ENCODE data around the gene CLTA.

CLTA gene

GRCh38 chr9:36191290-36191645, 547 bp downstream of the CLTA start:
- CTCF ChIA-PET = interaction anchor here (0.6 to 5.5 kb wide), 24 partner anchors 8 to 215 kb away, joined by 3 to 44 read pairs (median 4); no protein-coding TSS in a partner anchor
- POLR2A ChIA-PET = interaction anchor here (1.8 kb wide), 1 partner anchor 15 kb away, joined by 8 read pairs; no protein-coding TSS in a partner anchor
- DNase-seq (ENCODE audit: extremely low spot score) = no peak
- TF ChIP-seq CTCF (IDR thresholded peaks at IDR 0.05; ENCODE audit: control extremely low read depth, extremely low read depth, low read depth, missing control alignments) = no peak

- ChIA-PET POLR2A (no interaction called here), CTCF (interaction anchor here (0.8 to 5.5 kb wide), 9 partner anchors 11 to 138 kb away, joined by 3 to 44 read pairs (median 6); no protein-coding TSS in a partner anchor)
- no peak for TF ChIP-seq CTCF (IDR thresholded peaks at IDR 0.05; ENCODE audit: control extremely low read depth, extremely low read depth, low read depth, missing control alignments)
- DNase-seq (ENCODE audit: extremely low spot score) = no peak
Observed at GRCh38 chr9:36191686-36192085, 965 bp downstream of the CLTA start.

GRCh38 chr9:36192196-36192595, 1.5 kb downstream of the CLTA start:
- no peak for TF ChIP-seq CTCF (IDR thresholded peaks at IDR 0.05; ENCODE audit: control extremely low read depth, extremely low read depth, low read depth, missing control alignments)
- CTCF ChIA-PET = interaction anchor here (0.8 to 5.5 kb wide), 6 partner anchors 11 to 137 kb away, joined by 3 to 44 read pairs (median 28); no protein-coding TSS in a partner anchor
- POLR2A ChIA-PET = no interaction called here
- DNase-seq (ENCODE audit: extremely low spot score) = no peak

- CTCF ChIA-PET = interaction anchor here (1.4 to 5.5 kb wide), 3 partner anchors 10 to 91 kb away, joined by 3 to 44 read pairs (median 37); no protein-coding TSS in a partner anchor
- TF ChIP-seq CTCF (IDR thresholded peaks at IDR 0.05; ENCODE audit: control extremely low read depth, extremely low read depth, low read depth, missing control alignments) = no peak
- no peak for DNase-seq (ENCODE audit: extremely low spot score)
- POLR2A ChIA-PET = interaction anchor here (0.7 kb wide), 1 partner anchor 19 kb away, joined by 3 read pairs; no protein-coding TSS in a partner anchor
Observed at GRCh38 chr9:36193023-36193422, 2.3 kb downstream of the CLTA start.

- no peak for DNase-seq (ENCODE audit: extremely low spot score)
- POLR2A ChIA-PET = interaction anchor here (0.9 kb wide), 1 partner anchor 8 kb away, joined by 4 read pairs; no protein-coding TSS in a partner anchor
- TF ChIP-seq CTCF (IDR thresholded peaks at IDR 0.05; ENCODE audit: control extremely low read depth, extremely low read depth, low read depth, missing control alignments) = no peak
- CTCF ChIA-PET = interaction anchor here (1.4 to 5.5 kb wide), 2 partner anchors 8 to 91 kb away, joined by 3 to 37 read pairs; no protein-coding TSS in a partner anchor
Observed at GRCh38 chr9:36194326-36195000, 3.7 kb downstream of the CLTA start.

GRCh38 chr9:36204906-36205547, 14.3 kb downstream of the CLTA start:
- TF ChIP-seq CTCF (IDR thresholded peaks at IDR 0.05; ENCODE audit: control extremely low read depth, extremely low read depth, low read depth, missing control alignments) = peak; percentile 11
- ChIA-PET CTCF (interaction anchor here (1.6 to 5.4 kb wide), 3 partner anchors 13 to 39 kb away, joined by 4 to 37 read pairs (median 6); partner anchors contain the start of gene CLTA), POLR2A (interaction anchor here (2.1 kb wide), 1 partner anchor 15 kb away, joined by 8 read pairs; the partner anchor contains the start of gene CLTA)
- DNase-seq (ENCODE audit: extremely low spot score) = no peak
